Subcutaneous abdominal adipose tissue (tissue), 5 donors: Measurements from ENCODE around the gene ACVR1C.
"Not testable (repeated sequence)": the region's sequence is repeated elsewhere in the genome, so short reads cannot be mapped to it uniquely, and the experiment has no call there.

Source experiments
- H3K27ac ChIP-seq: one replicate; pipeline ENCODE4 v1.7.0; 2013; ENCODE audit warnings: low read depth, mild to moderate bottlenecking, inconsistent platforms, low read length, moderate library complexity
- H3K27me3 ChIP-seq, 5 donors: one replicate each; pipeline ENCODE4 v1.7.0; 2013; ENCODE audit warnings: low read length in 5 of 5, inconsistent platforms in 1 of 5; ENCODE audit not compliant: control insufficient read depth in 5 of 5, insufficient read depth in 4 of 5
- H3K36me3 ChIP-seq, 5 donors: one replicate each; pipeline ENCODE4 v1.7.0; 2013; ENCODE audit warnings: low read length in 5 of 5; ENCODE audit not compliant: control insufficient read depth in 5 of 5, insufficient read depth in 5 of 5
- H3K4me1 ChIP-seq, 5 donors: one replicate each; pipeline ENCODE4 v1.7.0; 2013; ENCODE audit warnings: low read length in 5 of 5, mild to moderate bottlenecking in 3 of 5, moderate library complexity in 1 of 5; ENCODE audit not compliant: control insufficient read depth in 5 of 5, insufficient read depth in 5 of 5
- H3K4me3 ChIP-seq, 5 donors: one replicate each; pipeline ENCODE4 v1.7.0; 2013; ENCODE audit warnings: low read length in 5 of 5, low read depth in 1 of 5
- H3K9ac ChIP-seq, 5 donors: one replicate each; pipeline ENCODE4 v1.7.0; 2013; ENCODE audit warnings: low read length in 5 of 5, mild to moderate bottlenecking in 4 of 5, moderate library complexity in 3 of 5
- H3K9me3 ChIP-seq, 5 donors: one replicate each; pipeline ENCODE4 v1.7.0; 2013; ENCODE audit warnings: low read length in 5 of 5; ENCODE audit not compliant: control insufficient read depth in 5 of 5
- donor health status: healthy.
- donor health status: healthy.
- donor health status: healthy.
- donor health status: healthy.
- donor health status: healthy.

The ACVR1C gene

GRCh38 chr2:157557770-157558169 is 70.9 kb downstream of the ACVR1C start:
- Histone ChIP-seq H3K27ac (no peak overlapping the region), H3K9me3 (no peaks in the 10 kb centered on the region), H3K9ac (no peak overlapping the region), H3K27me3 (no peaks in the 10 kb centered on the region), H3K4me1 (peaks cover 0 to 23% (median 7%) of the 10 kb centered on the region in 5 donors), H3K36me3 (no peaks in the 10 kb centered on the region), H3K4me3 (no peak overlapping the region)

DNA sequence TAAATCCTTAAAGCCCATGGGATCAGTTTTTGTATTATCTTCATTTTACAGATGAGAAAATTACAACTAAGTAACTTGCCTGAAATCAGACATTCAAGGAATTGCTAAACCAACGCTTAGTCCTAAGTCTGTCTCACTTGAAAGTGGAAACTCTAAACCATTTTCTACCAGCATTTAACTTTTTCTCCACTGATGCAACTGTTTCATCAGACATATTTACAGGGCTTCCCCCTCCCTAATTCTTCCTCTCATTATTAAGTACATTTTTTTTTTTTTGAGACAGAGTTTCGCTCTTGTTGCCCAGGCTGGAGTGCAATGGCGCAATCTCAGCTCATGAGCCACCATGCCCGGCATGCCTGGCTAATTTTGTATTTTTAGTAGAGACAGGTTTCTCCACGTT is 88.6 kb downstream of the ACVR1C start:
- Histone ChIP-seq H3K9ac (no peak overlapping the region), H3K4me1 (peaks cover 0 to 13% (median 0%) of the 10 kb centered on the region in 5 donors), H3K36me3 (peaks cover 0 to 11% (median 0%) of the 10 kb centered on the region in 5 donors), H3K9me3 (no peaks in the 10 kb centered on the region), H3K27ac (no peak overlapping the region), H3K27me3 (no peaks in the 10 kb centered on the region), H3K4me3 (no peak overlapping the region)

GRCh38 chr2:157538064-157538463 is 90.6 kb downstream of the ACVR1C start:
- Histone ChIP-seq H3K27ac (no peak overlapping the region), H3K9me3 (no peaks in the 10 kb centered on the region), H3K9ac (no peak overlapping the region), H3K36me3 (peaks cover 0 to 12% (median under 1%) of the 10 kb centered on the region in 5 donors), H3K4me3 (no peak overlapping the region), H3K27me3 (no peaks in the 10 kb centered on the region), H3K4me1 (peaks cover 0 to 17% (median 0%) of the 10 kb centered on the region in 5 donors)

DNA sequence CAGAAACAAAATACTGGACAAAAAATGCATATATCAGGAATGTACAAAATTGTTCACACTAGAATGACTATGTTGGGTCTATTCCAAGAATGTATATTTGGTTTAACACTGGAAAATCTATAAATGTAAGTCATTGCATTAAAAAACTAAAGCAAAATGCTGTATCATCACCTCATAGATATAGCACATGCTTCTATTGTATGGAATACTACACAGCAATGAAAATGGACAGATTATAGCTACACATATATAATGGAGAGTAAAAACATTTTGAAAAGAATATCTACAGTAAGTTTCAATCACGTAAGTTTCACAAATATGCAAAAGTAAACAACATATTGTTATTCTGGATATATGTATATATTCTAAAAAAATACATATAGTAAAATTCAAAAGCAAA is 91.8 kb downstream of the ACVR1C start:
- H3K27ac ChIP-seq, result no peak overlapping the region
- H3K4me3 ChIP-seq, result no peak overlapping the region
- no peak overlapping the region for H3K9ac ChIP-seq
- H3K27me3 ChIP-seq, result no peaks in the 10 kb centered on the region
- no peaks in the 10 kb centered on the region for H3K9me3 ChIP-seq
- H3K36me3 ChIP-seq, result peaks cover 0 to 15% (median 4%) of the 10 kb centered on the region in 5 donors
- peaks cover 0 to 17% (median 0%) of the 10 kb centered on the region in 5 donors for H3K4me1 ChIP-seq

DNA sequence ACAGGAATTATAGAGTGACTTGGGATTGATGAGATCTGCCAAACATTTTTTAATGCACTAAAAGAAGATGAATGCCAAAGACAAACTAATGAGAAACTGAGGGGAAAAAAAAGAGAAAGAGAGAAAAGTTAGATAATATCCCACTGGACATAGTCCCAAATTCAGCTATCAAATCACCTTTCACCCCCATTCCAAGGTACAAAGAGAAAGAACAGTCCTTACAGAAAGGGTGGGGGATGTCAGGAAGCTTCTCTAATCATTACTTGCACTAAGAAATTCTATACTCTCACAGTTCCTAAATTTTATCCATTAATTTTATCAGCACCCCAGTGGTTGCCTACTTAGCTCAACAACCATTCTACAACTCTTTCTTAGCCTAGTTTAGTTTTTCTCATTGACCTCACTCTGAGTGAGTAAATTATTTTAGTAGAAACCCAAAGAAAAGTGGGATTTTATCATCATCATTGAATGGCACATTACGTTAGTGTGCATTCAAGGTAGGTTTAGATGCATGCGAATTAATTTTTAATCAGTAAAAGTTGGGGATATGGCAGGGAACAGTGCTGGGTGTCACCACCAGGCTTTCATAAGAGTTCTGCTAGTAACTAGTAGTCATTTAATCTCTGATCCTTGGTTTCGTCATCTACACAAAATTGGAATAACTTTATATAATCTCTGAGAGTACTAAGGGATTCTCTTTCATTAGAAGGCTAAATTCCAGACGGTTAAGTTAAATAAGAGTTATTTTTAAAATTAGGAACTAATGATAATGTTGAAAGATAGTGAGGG is 99.5 kb downstream of the ACVR1C start:
- Histone ChIP-seq H3K4me1 (no peaks in the 10 kb centered on the region), H3K27me3 (no peaks in the 10 kb centered on the region), H3K9ac (no peak overlapping the region), H3K36me3 (peaks cover 0 to 19% (median 6%) of the 10 kb centered on the region in 5 donors), H3K27ac (no peak overlapping the region), H3K9me3 (no peaks in the 10 kb centered on the region), H3K4me3 (no peak overlapping the region)

DNA sequence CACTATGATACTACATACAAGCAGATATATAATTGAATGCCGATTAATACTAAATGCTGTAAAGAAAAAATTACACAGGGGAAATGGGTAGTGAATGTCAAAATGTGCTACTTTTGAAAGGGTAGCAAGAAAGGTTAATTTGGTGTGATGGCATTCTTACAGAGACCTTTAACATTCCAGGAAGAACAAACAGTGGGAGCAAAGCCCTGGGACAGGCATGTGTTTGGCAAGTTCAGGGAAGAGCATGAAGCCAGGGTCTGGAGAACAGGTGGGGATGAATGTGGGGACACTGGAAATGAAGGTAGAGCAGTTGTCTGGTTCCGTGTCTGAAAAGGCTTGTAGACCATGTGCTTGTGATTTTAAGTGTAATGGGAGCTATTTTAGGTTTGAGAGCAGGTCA is 102.6 kb downstream of the ACVR1C start:
- Histone ChIP-seq H3K4me3 (no peak overlapping the region), H3K9me3 (no peaks in the 10 kb centered on the region), H3K4me1 (no peaks in the 10 kb centered on the region), H3K9ac (no peak overlapping the region), H3K36me3 (no peaks in the 10 kb centered on the region), H3K27ac (no peak overlapping the region), H3K27me3 (no peaks in the 10 kb centered on the region)

- Histone ChIP-seq H3K9ac (no peak overlapping the region), H3K27ac (no peak overlapping the region), H3K9me3 (no peaks in the 10 kb centered on the region), H3K4me3 (no peak overlapping the region), H3K27me3 (no peaks in the 10 kb centered on the region), H3K4me1 (no peaks in the 10 kb centered on the region), H3K36me3 (no peaks in the 10 kb centered on the region)
Measured at GRCh38 chr2:157523270-157524247, 105.1 kb downstream of the ACVR1C start.

DNA sequence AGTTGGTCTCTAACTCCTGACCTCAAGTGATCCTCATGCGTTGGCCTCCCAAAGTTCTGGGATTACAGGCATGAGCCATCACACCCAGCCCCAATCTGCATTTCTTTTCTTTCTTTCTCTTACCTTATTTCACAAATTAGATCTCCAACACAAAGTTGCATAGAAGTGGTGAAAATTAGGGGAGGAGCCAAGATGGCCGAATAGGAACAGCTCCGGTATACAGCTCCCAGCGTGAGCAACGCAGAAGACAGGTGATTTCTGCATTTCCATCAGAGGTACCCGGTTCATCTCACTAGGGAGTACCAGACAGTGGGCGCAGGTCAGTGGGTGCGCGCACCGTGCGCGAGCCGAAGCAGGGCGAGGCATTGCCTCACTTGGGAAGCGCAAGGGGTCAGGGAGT is 113.7 kb downstream of the ACVR1C start:
- not testable (repeated sequence) for H3K36me3 ChIP-seq, H3K9me3 ChIP-seq, H3K4me1 ChIP-seq, H3K4me3 ChIP-seq, H3K9ac ChIP-seq, H3K27me3 ChIP-seq, H3K27ac ChIP-seq

DNA sequence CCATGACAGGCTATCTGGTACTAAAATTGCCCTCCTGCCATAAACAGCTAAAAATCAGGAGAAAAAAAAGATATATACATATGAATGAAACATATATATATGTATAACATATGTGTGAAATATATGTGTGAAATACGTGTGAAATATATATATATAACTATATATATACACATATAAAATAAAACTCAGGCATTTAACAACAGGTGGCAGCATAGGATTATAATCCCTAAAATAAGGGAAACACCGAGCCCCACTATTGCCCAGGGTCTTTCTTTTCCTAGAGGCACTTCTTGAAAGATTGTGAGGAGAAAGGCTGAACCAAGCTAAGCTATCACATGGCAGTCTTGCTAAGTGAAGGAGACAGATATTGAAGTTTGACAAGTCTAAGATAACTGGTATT is 118.9 kb downstream of the ACVR1C start:
- no peak overlapping the region for H3K9ac ChIP-seq
- no peak overlapping the region for H3K27ac ChIP-seq
- H3K4me3 ChIP-seq, result no peak overlapping the region
- H3K9me3 ChIP-seq, result peaks cover 0 to 9% (median 0%) of the 10 kb centered on the region in 5 donors
- no peaks in the 10 kb centered on the region for H3K4me1 ChIP-seq
- no peaks in the 10 kb centered on the region for H3K27me3 ChIP-seq
- H3K36me3 ChIP-seq, result no peaks in the 10 kb centered on the region

DNA sequence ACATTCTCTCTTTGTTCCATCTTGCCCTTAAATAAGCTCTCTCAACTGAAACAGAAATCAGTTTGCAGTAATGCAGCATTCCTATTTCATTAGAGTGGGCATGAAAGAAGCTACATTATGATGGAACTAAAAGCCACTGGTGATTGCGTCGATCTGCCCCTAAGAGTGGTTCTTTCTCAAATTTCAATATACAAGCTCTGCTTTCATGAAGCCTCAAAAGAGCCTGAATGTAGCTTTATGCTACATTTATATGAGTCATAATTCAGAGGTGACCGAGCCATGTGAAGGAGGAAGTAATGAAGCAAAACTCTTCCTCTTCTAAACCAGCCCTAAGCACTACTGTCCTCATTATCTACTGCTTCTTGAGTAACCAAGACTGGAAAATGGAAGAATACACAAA is 120.0 kb downstream of the ACVR1C start:
- H3K27me3 ChIP-seq, result no peaks in the 10 kb centered on the region
- H3K27ac ChIP-seq, result no peak overlapping the region
- H3K4me1 ChIP-seq, result no peaks in the 10 kb centered on the region
- H3K36me3 ChIP-seq, result no peaks in the 10 kb centered on the region
- no peak overlapping the region for H3K9ac ChIP-seq
- H3K9me3 ChIP-seq, result peaks cover 0 to 9% (median 0%) of the 10 kb centered on the region in 5 donors
- H3K4me3 ChIP-seq, result no peak overlapping the region
